PC-3 (cell line): Measurements from ENCODE around the gene KDM4B.

Experiments
- CTCF ChIP-seq: fragments of 300-600 bp; sonication (generic); conservative IDR thresholded peaks from 2 replicates; pipeline ENCODE4 v1.5.1; 2017; ENCODE audit warnings: antibody characterized with exemption, low read depth, mild to moderate bottlenecking, low read length
- EZH2phosphoT487 ChIP-seq: fragments of 300-600 bp; sonication (generic); IDR thresholded peaks from 2 replicates; pipeline ENCODE4 v1.6.1; 2018; ENCODE audit warnings: mild to moderate bottlenecking, antibody characterized with exemption, low read length, borderline replicate concordance

GRCh38 chr19:5048091-5048726, 79.3 kb downstream of the KDM4B start:
- TF ChIP-seq CTCF (peak; percentile 98), EZH2phosphoT487 (no peak)
